OCI-LY3 (cell line): ENCODE results near the gene GIPR.

Experiments used
- CTCF ChIP-seq: fragments of 200-600, 300-600 bp; sonication (generic); IDR thresholded peaks from 2 replicates; pipeline ENCODE4 v1.5.1; 2014; ENCODE audit warnings: antibody characterized with exemption, low read length, low read depth
- EZH2phosphoT487 ChIP-seq: fragments of 200-600 bp; shearing (Covaris generic); IDR thresholded peaks from 2 replicates; pipeline ENCODE4 v1.6.1; 2018; ENCODE audit warnings: antibody characterized with exemption, mixed run types, low read depth

GRCh38 chr19:45729800-45730290 lies 61.8 kb downstream of the GIPR start:
- TF ChIP-seq CTCF (no peak), EZH2phosphoT487 (no peak)
